A172 (cell line): Measurements from ENCODE around the gene ZMYND11. TPM values are rescaled to one million over a fixed set of nuclear protein-coding genes. Genes with fewer than 3 reads are reported as not detected.
"Not testable (repeated sequence)": the region's sequence is repeated elsewhere in the genome, so short reads cannot be mapped to it uniquely, and the experiment has no call there.

Experiments used
- DNase-seq: peaks from one replicate; pipeline ENCODE4 v3.0.0-alpha.2; 2015; ENCODE audit warnings: low spot score
- total RNA-seq: library from RNA; depleted of rRNA; stranded (reverse); fragments of >200 nt; shearing (Covaris generic); gene quantifications from 2 replicates; pipeline ENCODE4 v1.2.3, GENCODE V29; 2014; rRNA removed

Gene ZMYND11
- total RNA-seq, 1 experiment from 2014 or later: 113 TPM

- no peak for DNase-seq
These were observed 147.3 kb downstream of the ZMYND11 start for GRCh38 chr10:282294-283139.

GRCh38 chr10:283140-283479 is 147.9 kb downstream of the ZMYND11 start:
- DNase-seq: no peak

GRCh38 chr10:283916-284356 is 148.7 kb downstream of the ZMYND11 start:
- no peak for DNase-seq

- DNase-seq: no peak
These were observed 150.0 kb downstream of the ZMYND11 start for GRCh38 chr10:285216-285615.

GRCh38 chr10:287026-287709 is 151.9 kb downstream of the ZMYND11 start:
- DNase-seq: no peak

- peak; percentile 5 for DNase-seq
These were observed 152.6 kb downstream of the ZMYND11 start for GRCh38 chr10:287814-288213.

GRCh38 chr10:288316-289200 is 153.3 kb downstream of the ZMYND11 start:
- DNase-seq: no peak

GRCh38 chr10:289581-289980 is 154.3 kb downstream of the ZMYND11 start:
- DNase-seq: no peak

GRCh38 chr10:290026-290725 is 154.9 kb downstream of the ZMYND11 start:
- no peak for DNase-seq

GRCh38 chr10:293636-294035 is 158.4 kb downstream of the ZMYND11 start:
- DNase-seq: no peak

GRCh38 chr10:297567-297966 is 162.3 kb downstream of the ZMYND11 start:
- peak; percentile 44 for DNase-seq

GRCh38 chr10:298033-298432 is 162.8 kb downstream of the ZMYND11 start:
- DNase-seq: no peak

- DNase-seq: no peak
These were observed 164.3 kb downstream of the ZMYND11 start for GRCh38 chr10:299512-299911.

- DNase-seq: no peak
These were observed 164.7 kb downstream of the ZMYND11 start for GRCh38 chr10:299969-300368.

- DNase-seq: not testable (repeated sequence)
These were observed 165.3 kb downstream of the ZMYND11 start for GRCh38 chr10:300580-300979.

GRCh38 chr10:301536-301935 is 166.3 kb downstream of the ZMYND11 start:
- no peak for DNase-seq

Other genes with a start within 250 kb of the ZMYND11 start
- gene TUBB8, start 86.2 kb upstream of the ZMYND11 start, total RNA-seq: not detected in 2 replicates